ENCODE data around the gene PXDN. TPM values are rescaled to one million over a fixed set of nuclear protein-coding genes. Genes with fewer than 3 reads are reported as not detected.

PXDN gene
- total and polyA plus RNA-seq, 2 donors (not counting 3 experiments of a cell fraction or from before 2014, with no cell fraction given) = 231 to 308 TPM

DNA sequence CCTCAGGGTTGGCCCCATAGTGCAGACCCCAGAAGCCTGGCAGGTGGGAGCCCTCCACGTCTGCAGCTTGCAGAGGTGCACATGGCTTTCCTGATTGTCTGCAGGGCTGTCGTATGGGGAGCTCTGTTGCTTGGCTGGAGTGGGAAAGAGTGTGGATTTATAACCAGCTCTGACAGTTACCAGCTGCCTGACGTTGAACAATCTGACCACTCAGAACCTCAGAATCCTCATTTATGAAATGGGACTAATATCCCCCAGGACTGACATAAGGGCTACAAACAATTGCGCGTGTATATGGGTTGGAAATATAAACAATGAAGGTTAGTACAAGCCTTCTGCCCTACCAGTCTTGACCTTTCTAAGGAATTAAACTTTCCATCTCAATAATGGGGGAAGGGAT is 13.9 kb upstream of the PXDN start:
- H3K9ac ChIP-seq (replicated peaks; ENCODE audit: extremely low read depth, insufficient read depth, low read length) = no peak overlapping the region
- H3K4me2 ChIP-seq (ENCODE audit: insufficient read depth, low read length) = no peak overlapping the region
- no peak overlapping the region for H2AFZ ChIP-seq (ENCODE audit: low read depth, low read length)
- ChIA-PET POLR2A (no interaction called here), CTCF (interaction anchor here (1.1 to 1.5 kb wide), 4 partner anchors 12 to 207 kb away, joined by 3 to 8 read pairs (median 4); no protein-coding TSS in a partner anchor)
- H3K27ac ChIP-seq (ENCODE audit: insufficient read depth, low read depth, low read length) = no peak overlapping the region
- no peaks in the 10 kb centered on the region for H3K27me3 ChIP-seq (ENCODE audit: control insufficient read depth in 2 of 2, insufficient read depth in 2 of 2, low read length in 2 of 2)
- no peak for DNase-seq (ENCODE audit: low read depth, low spot score)
- no peaks in the 10 kb centered on the region for H3K9me3 ChIP-seq (replicated peaks; ENCODE audit: control insufficient read depth, insufficient read depth, low read length)
- H3K4me1 ChIP-seq (ENCODE audit: control insufficient read depth, extremely low read depth, insufficient read depth, low read length) = peaks cover 3% of the 10 kb centered on the region
- H3K79me2 ChIP-seq (ENCODE audit: control insufficient read depth, insufficient read depth, low read length) = no peaks in the 10 kb centered on the region
- no peak overlapping the region for H3K4me3 ChIP-seq (replicated peaks in 1 of 3; ENCODE audit: insufficient read depth in 1 of 3, low read depth in 1 of 3, low read length in 3 of 3)
- no peak for FAIRE-seq
- TF ChIP-seq POLR2A (IDR thresholded peaks at IDR 0.05; ENCODE audit: low read depth, low read length) (no peak), FOS (IDR thresholded peaks at IDR 0.05; ENCODE audit: borderline replicate concordance, insufficient read depth, low read length) (no peak), EZH2 (IDR thresholded peaks at IDR 0.05; ENCODE audit: borderline replicate concordance, low read depth, low read length, severe bottlenecking) (no peak), GATA2 (IDR thresholded peaks at IDR 0.05; ENCODE audit: insufficient read depth, insufficient read length, low read depth, low read length) (no peak), JUN (IDR thresholded peaks at IDR 0.05; ENCODE audit: borderline replicate concordance, insufficient read depth, insufficient read length, low read depth) (no peak), POLR2AphosphoS5 (IDR thresholded peaks at IDR 0.05; ENCODE audit: insufficient read depth, low read depth, low read length) (no peak), MYC (IDR thresholded peaks at IDR 0.05; ENCODE audit: low read depth, low read length) (no peak)
- TF ChIP-seq, protein P1, sequence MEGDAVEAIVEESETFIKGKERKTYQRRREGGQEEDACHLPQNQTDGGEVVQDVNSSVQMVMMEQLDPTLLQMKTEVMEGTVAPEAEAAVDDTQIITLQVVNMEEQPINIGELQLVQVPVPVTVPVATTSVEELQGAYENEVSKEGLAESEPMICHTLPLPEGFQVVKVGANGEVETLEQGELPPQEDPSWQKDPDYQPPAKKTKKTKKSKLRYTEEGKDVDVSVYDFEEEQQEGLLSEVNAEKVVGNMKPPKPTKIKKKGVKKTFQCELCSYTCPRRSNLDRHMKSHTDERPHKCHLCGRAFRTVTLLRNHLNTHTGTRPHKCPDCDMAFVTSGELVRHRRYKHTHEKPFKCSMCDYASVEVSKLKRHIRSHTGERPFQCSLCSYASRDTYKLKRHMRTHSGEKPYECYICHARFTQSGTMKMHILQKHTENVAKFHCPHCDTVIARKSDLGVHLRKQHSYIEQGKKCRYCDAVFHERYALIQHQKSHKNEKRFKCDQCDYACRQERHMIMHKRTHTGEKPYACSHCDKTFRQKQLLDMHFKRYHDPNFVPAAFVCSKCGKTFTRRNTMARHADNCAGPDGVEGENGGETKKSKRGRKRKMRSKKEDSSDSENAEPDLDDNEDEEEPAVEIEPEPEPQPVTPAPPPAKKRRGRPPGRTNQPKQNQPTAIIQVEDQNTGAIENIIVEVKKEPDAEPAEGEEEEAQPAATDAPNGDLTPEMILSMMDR (IDR thresholded peaks at IDR 0.05; ENCODE audit: extremely low read depth in 1 of 2, insufficient read depth in 1 of 2, low read depth in 1 of 2, low read length in 2 of 2) = no peak
- TF ChIP-seq, protein P2, sequence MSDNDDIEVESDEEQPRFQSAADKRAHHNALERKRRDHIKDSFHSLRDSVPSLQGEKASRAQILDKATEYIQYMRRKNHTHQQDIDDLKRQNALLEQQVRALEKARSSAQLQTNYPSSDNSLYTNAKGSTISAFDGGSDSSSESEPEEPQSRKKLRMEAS (IDR thresholded peaks at IDR 0.05; ENCODE audit: insufficient read depth, insufficient read length) = no peak
- no peaks in the 10 kb centered on the region for H4K20me1 ChIP-seq (replicated peaks; ENCODE audit: control insufficient read depth, extremely low read depth, insufficient read depth, low read length)
- no peaks in the 10 kb centered on the region for H3K36me3 ChIP-seq (ENCODE audit: control insufficient read depth in 2 of 2, extremely low read depth in 1 of 2, insufficient read depth in 2 of 2, low read length in 2 of 2)
- H3K9me1 ChIP-seq (replicated peaks; ENCODE audit: control insufficient read depth, extremely low read depth, insufficient read depth, low read length) = no peaks in the 10 kb centered on the region
- intact Hi-C loops (cut with micrococcal nuclease) (loop anchor here (2.0 kb wide), 1 partner anchor 33 kb away; no protein-coding TSS in a partner anchor), dilution Hi-C loops (cut with MboI; ENCODE audit: extremely low pct_ligation_motif_present, low sequenced_read_pairs) (no loop called here)
- BruUV-seq (replicated peaks) = no TSS peak
